HepG2 (cell line): ENCODE measurements around the gene KRTCAP2. TPM values are rescaled to one million over a fixed set of nuclear protein-coding genes. Genes with fewer than 3 reads are reported as not detected.
A peak's percentile ranks its signal among the peaks of the same experiment; 100 is the strongest.

Source experiments
- ATAC-seq: fragments of 200-7000 bp; cut with Tn5 transposase; 3 replicates; pipeline ENCODE4 v1.9.1; 2020; ENCODE audit warnings: mild to moderate bottlenecking, moderate library complexity
- BruUV-seq: library from RNA; stranded (reverse); fragments of 400-500 nt; replicated peaks from 2 replicates; lab custom pipeline; 2021; lab: Mats Ljungman, UMichigan
- CTCF ChIA-PET: fragments of 300-600 bp; formaldehyde crosslinking; extraction: SDS; loops from one replicate; lab custom pipeline; 2021; ENCODE audit warnings: low total read pairs, inconsistent platforms, low intra/inter-chr PET ratio; lab: Yijun Ruan, JAX
- POLR2A ChIA-PET: fragments of 350-600 bp; sonication (Branson Sonifier 250); formaldehyde crosslinking; loops from one replicate; lab custom pipeline; 2020; ENCODE audit warnings: antibody characterized with exemption, inconsistent platforms; lab: Yijun Ruan, JAX
- DNase-seq: peaks from one replicate; pipeline ENCODE4 v3.0.0-alpha.2; 2015; ENCODE audit warnings: low spot score
- FAIRE-seq: peaks from 3 replicates; lab custom pipeline; 2011; peaks lifted over from hg19 to GRCh38; lab: Jason Lieb, UNC
- H2AFZ ChIP-seq: one replicate; pipeline ENCODE4 v1.6.1; 2011; ENCODE audit warnings: low read length, inconsistent platforms
- H3K27ac ChIP-seq: fragments of 300-600 bp; 3 replicates; pipeline ENCODE4 v1.8.0; 2011; ENCODE audit warnings: mixed run types, mild to moderate bottlenecking, mixed read lengths, low read length, inconsistent platforms; ENCODE audit not compliant: insufficient read depth; ENCODE audit errors: extremely low read length
- H3K27me3 ChIP-seq, 2 experiments: fragments of 200-600 bp in 1 of 2; 2 replicates in 1 of 2; 3 replicates in 1 of 2; pipeline versions ENCODE4 v1.6.0 to v1.8.0; 2011; ENCODE audit warnings: low read length in 2 of 2, mild to moderate bottlenecking in 2 of 2, moderate library complexity in 2 of 2, inconsistent platforms in 1 of 2; ENCODE audit not compliant: insufficient read depth in 2 of 2, control insufficient read depth in 1 of 2
- H3K36me3 ChIP-seq, 2 experiments: fragments of 200-600 bp in 1 of 2; replicated peaks in 1 of 2; 2 replicates in 1 of 2; 3 replicates in 1 of 2; pipeline versions ENCODE4 v1.5.1 to v1.8.0; 2011; ENCODE audit warnings: low read length in 2 of 2, inconsistent platforms in 1 of 2; ENCODE audit not compliant: insufficient read depth in 2 of 2, control insufficient read depth in 1 of 2
- H3K4me1 ChIP-seq: 2 replicates; pipeline ENCODE4 v1.5.1; 2012; ENCODE audit warnings: low read length, inconsistent platforms; ENCODE audit not compliant: insufficient read depth
- H3K4me2 ChIP-seq: 2 replicates; pipeline ENCODE4 v1.6.0; 2011; ENCODE audit warnings: low read depth, low read length, inconsistent platforms
- H3K4me3 ChIP-seq, 3 experiments: fragments of 200-600 bp in 1 of 3; sonication (generic), shearing (Covaris generic) in 1 of 3; replicated peaks in 1 of 3; 2 replicates each; pipeline ENCODE4 v1.5.1; 2011 to 2016; ENCODE audit warnings: low read length in 3 of 3, inconsistent platforms in 2 of 3, low read depth in 2 of 3, mild to moderate bottlenecking in 2 of 3, control low read depth in 1 of 3, mixed read lengths in 1 of 3; ENCODE audit not compliant: insufficient read depth in 1 of 3
- H3K79me2 ChIP-seq: one replicate; pipeline ENCODE4 v1.6.1; 2011; ENCODE audit warnings: low read length, inconsistent platforms; ENCODE audit not compliant: insufficient read depth
- H3K9ac ChIP-seq: 2 replicates; pipeline ENCODE4 v1.6.0; 2011; ENCODE audit warnings: mild to moderate bottlenecking, low read depth, low read length, inconsistent platforms; ENCODE audit not compliant: insufficient read depth
- H3K9me3 ChIP-seq: 2 replicates; pipeline ENCODE4 v1.5.1; 2012; ENCODE audit warnings: mild to moderate bottlenecking, low read length
- H4K20me1 ChIP-seq: 2 replicates; pipeline ENCODE4 v1.6.0; 2011; ENCODE audit warnings: inconsistent platforms, mild to moderate bottlenecking, low read length, moderate library complexity; ENCODE audit not compliant: insufficient read depth
- HCFC1 ChIP-seq: fragments of 150-350 bp; IDR thresholded peaks from 2 replicates; pipeline ENCODE4 v1.6.1; 2014; ENCODE audit warnings: low read depth, low read length
- HMG20A ChIP-seq: IDR thresholded peaks from 2 replicates; pipeline ENCODE4 v1.6.1; 2016; ENCODE audit warnings: borderline replicate concordance
- IRF2 ChIP-seq: IDR thresholded peaks from 2 replicates; pipeline ENCODE4 v1.6.1; 2018; ENCODE audit warnings: missing genetic modification reagents, missing compliant biosample characterization
- KLF11 ChIP-seq: IDR thresholded peaks from 2 replicates; pipeline ENCODE4 v1.6.1; 2016; ENCODE audit warnings: missing compliant biosample characterization
- NFATC3 ChIP-seq: sonication (generic); formaldehyde crosslinking; IDR thresholded peaks from 2 replicates; pipeline ENCODE4 v1.5.1; 2020; ENCODE audit warnings: mild to moderate bottlenecking, missing genetic modification reagents
- RBFOX2 ChIP-seq: fragments of 200-400 bp; formaldehyde crosslinking; IDR thresholded peaks from 2 replicates; pipeline ENCODE4 v1.6.1; 2017; ENCODE audit warnings: low read depth, mild to moderate bottlenecking, low read length
- RBM22 ChIP-seq: fragments of 200-400 bp; formaldehyde crosslinking; optimal IDR thresholded peaks from 2 replicates; pipeline ENCODE3; 2017; ENCODE audit warnings: mild to moderate bottlenecking, low read length, moderate library complexity
- ZMAT3 ChIP-seq: sonication (generic); formaldehyde crosslinking; conservative IDR thresholded peaks from 2 replicates; pipeline ENCODE4 v1.7.0; 2021; ENCODE audit warnings: missing genetic modification reagents
- ZNF225 ChIP-seq: sonication (generic); formaldehyde crosslinking; IDR thresholded peaks from 2 replicates; pipeline ENCODE4 v1.4.0; 2020; ENCODE audit warnings: mild to moderate bottlenecking, missing genetic modification reagents
- ZNF230 ChIP-seq: sonication (generic); formaldehyde crosslinking; IDR thresholded peaks from 2 replicates; pipeline ENCODE4 v1.4.0; 2020; ENCODE audit warnings: mild to moderate bottlenecking, missing genetic modification reagents
- ZNF441 ChIP-seq: sonication (generic); formaldehyde crosslinking; IDR thresholded peaks from 2 replicates; pipeline ENCODE4 v1.7.0; 2021; ENCODE audit warnings: missing genetic modification reagents, borderline replicate concordance
- ZNF557 ChIP-seq: sonication (generic); formaldehyde crosslinking; IDR thresholded peaks from 2 replicates; pipeline ENCODE4 v1.4.0; 2020; ENCODE audit warnings: missing genetic modification reagents
- ZNF558 ChIP-seq: sonication (generic); formaldehyde crosslinking; IDR thresholded peaks from 2 replicates; pipeline ENCODE4 v1.9.0; 2022; ENCODE audit warnings: mild to moderate bottlenecking, missing genetic modification reagents, borderline replicate concordance
- ZNF891 ChIP-seq: sonication (generic); formaldehyde crosslinking; IDR thresholded peaks from 2 replicates; pipeline ENCODE4 v1.5.0; 2020; ENCODE audit warnings: mild to moderate bottlenecking, missing genetic modification reagents
- WGBS: methylation state at CpG from one replicate; pipeline ENCODE4 v1.1.6; 2017; ENCODE audit warnings: low lambda C conversion rate; 5-methylcytosine and 5-hydroxymethylcytosine counted together
- in situ Hi-C: cut with HindIII; loops from 2 replicates; pipeline ENCODE4 v1.10.0; 2017; ENCODE audit warnings: low pct_unique_long_range_greater_than_20kb; ENCODE audit not compliant: extremely low pct_ligation_motif_present
- intact Hi-C: fragments of 100-400 bp; cut with micrococcal nuclease; formaldehyde crosslinking; loops from one replicate; pipeline ENCODE4 v1.10.0; 2022; ENCODE audit not compliant: unreplicated experiment
- polyA plus RNA-seq, 8 experiments: library from polyadenylated mRNA; depleted of rRNA in 3 of 8; stranded (reverse) in 7 of 8; unstranded in 1 of 8; fragments of >200 nt; fragmentation: Illumina TruSeq in 4 of 8; extraction: Trizol in 4 of 8; gene quantifications; 2 replicates each; pipeline versions ENCODE4 v1.2.1 to v1.2.3, GENCODE V29; 2011 to 2016; ENCODE audit warnings: low read depth in 4 of 8, missing spikeins in 1 of 8, mixed read lengths in 1 of 8; ENCODE audit not compliant: insufficient read depth in 1 of 8
- total RNA-seq, 5 experiments: library from RNA; depleted of rRNA; stranded (reverse); fragments of >200 nt; fragmentation: Illumina TruSeq; extraction: Trizol; gene quantifications; 2 replicates each; pipeline ENCODE4 v1.2.3, GENCODE V29; 2016; ENCODE audit warnings: low read depth in 1 of 5

Gene KRTCAP2
- total and polyA plus RNA-seq, 2 of the 13 experiments (the other 11 are each of a cell fraction or from before 2014, with no cell fraction given) = 77.3 to 79.4 TPM

DNA sequence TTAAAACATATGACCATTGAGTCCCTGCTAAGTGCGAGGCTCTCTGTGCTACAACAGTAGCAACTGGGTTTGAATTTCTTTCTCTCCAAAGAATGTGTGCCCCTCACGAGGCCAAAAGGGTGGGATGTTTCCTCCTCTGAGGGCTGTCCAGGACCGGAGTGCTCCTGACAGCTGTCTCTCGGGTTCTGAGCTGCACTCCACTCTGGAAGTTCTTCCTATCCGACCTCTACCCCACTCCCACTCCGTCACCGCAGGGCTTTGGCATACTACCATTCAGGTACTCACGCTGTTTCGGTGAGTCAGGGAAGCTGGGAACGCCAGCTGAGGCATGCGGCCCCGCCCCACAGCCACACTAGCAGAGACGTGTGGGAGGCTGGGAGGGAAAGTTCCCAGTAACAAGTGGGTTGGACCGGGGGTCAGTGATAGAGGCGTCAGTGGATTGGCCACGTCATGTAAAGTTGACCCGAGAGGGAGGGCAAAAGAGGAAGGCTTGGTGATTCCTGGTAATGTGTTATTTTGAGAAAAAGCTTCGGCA lies 38.2 kb downstream of the KRTCAP2 start (continued):
- TF ChIP-seq ZNF441 (0 out of 2 replicates have a peak, but pooled peaks have one; percentile 44), NFATC3 (no peak), HMG20A (CRISPR knock-in tag) (0 out of 2 replicates have a peak, but pooled peaks have one; percentile 45), IRF2 (CRISPR knock-in tag) (peak; percentile 50; the same call in 1 of the 2 replicates), ZMAT3 (no peak), HCFC1 (no peak), ZNF558 (CRISPR knock-in tag) (0 out of 2 replicates have a peak, but pooled peaks have one; percentile 39), ZNF557 (CRISPR knock-in tag) (0 out of 2 replicates have a peak, but pooled peaks have one; percentile 13)
- TF ChIP-seq, all 625 proteins: peak for 153

DNA sequence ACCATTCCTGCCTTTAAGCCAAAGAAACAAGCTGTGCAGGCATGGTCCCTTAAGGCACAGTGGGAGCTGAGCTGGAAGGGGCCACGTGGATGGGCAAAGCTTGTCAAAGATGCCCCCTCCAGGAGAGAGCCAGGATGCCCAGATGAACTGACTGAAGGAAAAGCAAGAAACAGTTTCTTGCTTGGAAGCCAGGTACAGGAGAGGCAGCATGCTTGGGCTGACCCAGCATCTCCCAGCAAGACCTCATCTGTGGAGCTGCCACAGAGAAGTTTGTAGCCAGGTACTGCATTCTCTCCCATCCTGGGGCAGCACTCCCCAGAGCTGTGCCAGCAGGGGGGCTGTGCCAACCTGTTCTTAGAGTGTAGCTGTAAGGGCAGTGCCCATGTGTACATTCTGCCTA lies 38.8 kb downstream of the KRTCAP2 start:
- ATAC-seq = no peak
- H3K4me1 ChIP-seq = peaks cover 81% of the 10 kb centered on the region
- no peak for DNase-seq
- CTCF ChIA-PET = interaction anchor here (3.2 kb wide), 1 partner anchor 41 kb away, joined by 18 read pairs; no protein-coding TSS in a partner anchor
- H3K9me3 ChIP-seq = no peaks in the 10 kb centered on the region
- no TSS peak for BruUV-seq
- WGBS = 67% methylated on average over 1 of the region's 1 CpG
- H4K20me1 ChIP-seq = peaks cover 58% of the 10 kb centered on the region
- peaks cover 59% of the 10 kb centered on the region for H3K79me2 ChIP-seq
- POLR2A ChIA-PET = interaction anchor here (0.7 to 7.4 kb wide), 13 partner anchors 9 to 161 kb away, joined by 3 to 144 read pairs (median 6); partner anchors contain the start of genes EFNA1, KRTCAP2 and ZBTB7B
- H3K36me3 ChIP-seq = peaks cover 17 to 51% of the 10 kb centered on the region in 2 experiments
- in situ Hi-C loops (no loop called here), intact Hi-C loops (no loop called here)
- TF ChIP-seq RBFOX2 (peak; percentile 7; the same call in 1 of the 2 replicates), ZNF225 (CRISPR knock-in tag) (no peak), KLF11 (CRISPR knock-in tag) (no peak), ZNF891 (CRISPR knock-in tag) (peak; percentile 39; the same call in 1 of the 2 replicates), ZNF230 (CRISPR knock-in tag) (0 out of 2 replicates have a peak, but pooled peaks have one; percentile 15), RBM22 (peak; percentile 83)
- no peak for FAIRE-seq
- H3K4me3 ChIP-seq = peak overlapping the region in 2 of 3 experiments; percentile 23 to 84; a peak in 4 of 6 replicates
- peak overlapping the region; percentile 38 for H3K9ac ChIP-seq
- H3K27me3 ChIP-seq = no peaks in the 10 kb centered on the region; a peak in 1 of 5 replicates
- H3K27ac ChIP-seq = peak overlapping the region; percentile 89
- peak overlapping the region; percentile 89 for H3K4me2 ChIP-seq
- H2AFZ ChIP-seq = no peak overlapping the region
